ENCODE measurements around the gene FOXJ1. TPM values are rescaled to one million over a fixed set of nuclear protein-coding genes. Genes with fewer than 3 reads are reported as not detected.

The FOXJ1 gene
- total RNA-seq, 1 experiment from 2014 or later: not detected

- Mint-ChIP-seq H3K4me1 (ENCODE audit: insufficient read depth, unreplicated experiment) (no peaks in the 10 kb centered on the region), H3K27ac (ENCODE audit: low read depth, unreplicated experiment) (no peak overlapping the region), H3K4me3 (ENCODE audit: unreplicated experiment) (no peak overlapping the region), H3K27me3 (ENCODE audit: insufficient read depth, unreplicated experiment) (no peaks in the 10 kb centered on the region), H3K36me3 (ENCODE audit: insufficient read depth, unreplicated experiment) (no peaks in the 10 kb centered on the region), H3K9me3 (ENCODE audit: unreplicated experiment) (no peaks in the 10 kb centered on the region)
- no TSS peak for BruUV-seq (replicated peaks)
- no peak for DNase-seq (ENCODE audit: unreplicated experiment)
- ChIA-PET CTCF (interaction anchor here (0.6 to 4.5 kb wide), 9 partner anchors 10 to 876 kb away, joined by 3 to 23 read pairs (median 6); no protein-coding TSS in a partner anchor), POLR2A (interaction anchor here (1.3 kb wide), 1 partner anchor 84 kb away, joined by 3 read pairs; no protein-coding TSS in a partner anchor)
- intact Hi-C loops (cut with micrococcal nuclease): loop anchor here (2.0 to 5.0 kb wide), 3 partner anchors 98 to 272 kb away; no protein-coding TSS in a partner anchor
- no peak for TF ChIP-seq CTCF (IDR thresholded peaks at IDR 0.05; ENCODE audit: unreplicated experiment)
Observed at GRCh38 chr17:76179496-76180467, 38.7 kb upstream of the FOXJ1 start.

- H3K27me3 Mint-ChIP-seq (ENCODE audit: insufficient read depth, unreplicated experiment): no peaks in the 10 kb centered on the region
- no peak for TF ChIP-seq CTCF (IDR thresholded peaks at IDR 0.05; ENCODE audit: unreplicated experiment)
- no peaks in the 10 kb centered on the region for H3K9me3 Mint-ChIP-seq (ENCODE audit: unreplicated experiment)
- no peak overlapping the region for H3K27ac Mint-ChIP-seq (ENCODE audit: low read depth, unreplicated experiment)
- H3K4me3 Mint-ChIP-seq (ENCODE audit: unreplicated experiment): no peak overlapping the region
- DNase-seq (ENCODE audit: unreplicated experiment): no peak
- no peaks in the 10 kb centered on the region for H3K4me1 Mint-ChIP-seq (ENCODE audit: insufficient read depth, unreplicated experiment)
- no peaks in the 10 kb centered on the region for H3K36me3 Mint-ChIP-seq (ENCODE audit: insufficient read depth, unreplicated experiment)
- BruUV-seq (replicated peaks): no TSS peak
- intact Hi-C loops (cut with micrococcal nuclease): no loop called here
- ChIA-PET CTCF (interaction anchor here (0.6 to 4.5 kb wide), 5 partner anchors 11 to 403 kb away, joined by 3 to 23 read pairs (median 5); no protein-coding TSS in a partner anchor), POLR2A (interaction anchor here (0.6 to 1.4 kb wide), 5 partner anchors 10 to 282 kb away, joined by 3 to 4 read pairs (median 3); partner anchors contain the start of genes FOXJ1, TRIM65 and UBALD2)
Observed at GRCh38 chr17:76178124-76178523, 37.1 kb upstream of the FOXJ1 start.

- H3K27ac Mint-ChIP-seq (ENCODE audit: low read depth, unreplicated experiment): no peak overlapping the region
- H3K4me3 Mint-ChIP-seq (ENCODE audit: unreplicated experiment): no peak overlapping the region
- intact Hi-C loops (cut with micrococcal nuclease): no loop called here
- H3K36me3 Mint-ChIP-seq (ENCODE audit: insufficient read depth, unreplicated experiment): no peaks in the 10 kb centered on the region
- no peaks in the 10 kb centered on the region for H3K4me1 Mint-ChIP-seq (ENCODE audit: insufficient read depth, unreplicated experiment)
- DNase-seq (ENCODE audit: unreplicated experiment): no peak
- ChIA-PET CTCF (no interaction called here), POLR2A (no interaction called here)
- no peak for TF ChIP-seq CTCF (IDR thresholded peaks at IDR 0.05; ENCODE audit: unreplicated experiment)
- H3K9me3 Mint-ChIP-seq (ENCODE audit: unreplicated experiment): no peaks in the 10 kb centered on the region
- no TSS peak for BruUV-seq (replicated peaks)
- no peaks in the 10 kb centered on the region for H3K27me3 Mint-ChIP-seq (ENCODE audit: insufficient read depth, unreplicated experiment)
Observed at GRCh38 chr17:76176701-76177574, 35.9 kb upstream of the FOXJ1 start.

All from MCF 10A (cell line).